HG02852 (cell line): ENCODE measurements around the gene ADD1.

Source experiments
- ATAC-seq: cut with Tn5 transposase; IDR thresholded peaks from one replicate; pipeline ENCODE4 v1.9.1; 2021; ENCODE audit warnings: mild to moderate bottlenecking, moderate library complexity; ENCODE audit not compliant: unreplicated experiment

Gene ADD1

GRCh38 chr4:2879026-2879425 lies 35.4 kb downstream of the ADD1 start:
- ATAC-seq: no peak

DNA sequence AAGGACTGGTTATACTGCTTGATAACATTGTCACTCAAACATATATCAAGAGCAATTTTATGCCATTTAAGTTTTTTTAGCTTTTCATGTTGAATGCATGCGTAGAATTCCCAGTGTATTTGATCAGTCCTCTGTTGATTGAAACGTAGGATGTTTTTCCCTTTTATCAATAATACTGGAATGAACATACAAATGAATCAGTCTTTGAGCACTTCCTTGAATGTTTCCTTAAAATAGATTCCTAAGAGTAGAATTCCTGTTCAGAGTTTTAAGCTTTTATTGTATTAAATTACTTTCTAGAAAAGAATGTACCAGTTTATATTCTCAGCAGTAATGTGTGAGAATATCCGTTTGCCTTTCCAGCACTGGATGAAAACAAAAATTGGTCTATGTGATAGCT lies 37.8 kb downstream of the ADD1 start:
- no peak for ATAC-seq

- no peak for ATAC-seq
These were observed 38.7 kb downstream of the ADD1 start for GRCh38 chr4:2882341-2882740.

DNA sequence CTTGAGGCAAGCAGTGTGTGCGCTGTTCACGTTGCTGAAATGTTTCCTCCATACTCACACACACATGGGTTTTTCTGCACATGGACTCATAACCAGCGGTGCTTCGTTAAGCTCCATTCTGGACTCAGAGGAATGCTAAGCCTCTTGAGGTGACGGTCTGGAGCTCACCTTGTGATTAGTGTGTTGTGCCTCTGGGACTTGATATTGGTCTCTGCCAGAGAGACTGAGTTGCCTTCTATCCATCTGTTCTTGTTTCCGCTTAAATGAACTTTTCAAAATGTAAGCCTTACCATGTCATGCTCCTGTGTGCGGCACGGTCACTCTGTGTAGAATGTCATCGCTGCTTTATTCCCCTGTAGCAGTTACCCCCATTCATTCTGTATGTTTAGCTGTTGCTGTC lies 42.5 kb downstream of the ADD1 start:
- no peak for ATAC-seq

DNA sequence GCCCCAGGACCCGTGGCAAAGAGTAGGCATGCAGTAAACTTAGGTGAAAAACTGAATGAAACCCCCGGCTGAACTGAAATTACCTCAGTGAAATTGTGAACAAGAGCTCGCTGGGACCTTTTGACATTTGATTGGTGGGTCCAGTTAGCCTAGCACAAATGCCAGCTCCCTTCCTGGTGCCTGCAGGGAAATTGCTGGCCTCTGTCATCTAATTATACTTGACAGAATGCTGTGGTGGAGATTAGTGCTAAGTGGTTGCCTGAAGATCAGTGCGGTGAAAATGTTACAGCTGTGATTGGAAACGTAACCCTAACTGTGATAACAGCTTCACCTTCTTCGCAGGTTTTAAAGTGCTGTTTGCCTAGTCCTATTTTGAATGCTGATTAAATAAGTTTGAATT lies 43.0 kb downstream of the ADD1 start:
- ATAC-seq: no peak

GRCh38 chr4:2887343-2887742 lies 43.7 kb downstream of the ADD1 start:
- ATAC-seq: no peak

- ATAC-seq: no peak
These were observed 45.2 kb downstream of the ADD1 start for GRCh38 chr4:2888886-2889285.

DNA sequence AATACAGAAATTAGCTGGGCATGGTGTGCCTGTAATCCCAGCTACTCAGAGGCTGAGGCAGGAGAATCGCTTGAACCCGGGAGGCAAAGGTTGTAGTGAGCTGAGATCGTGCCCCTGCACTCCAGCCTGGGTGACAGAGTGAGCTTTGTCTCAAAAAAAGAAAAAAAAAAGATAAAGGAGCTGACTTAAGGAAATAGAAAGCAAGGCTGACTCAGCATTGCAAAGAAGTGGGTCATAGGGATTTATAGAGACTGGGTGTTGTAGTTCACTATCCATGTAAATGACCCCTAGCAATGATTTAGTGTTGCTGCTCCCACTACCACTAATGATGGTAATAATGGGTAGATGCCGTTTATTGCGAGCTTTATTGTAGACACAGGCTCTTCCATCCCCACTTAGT lies 47.6 kb downstream of the ADD1 start:
- no peak for ATAC-seq

- ATAC-seq: no peak
These were observed 50.1 kb downstream of the ADD1 start for GRCh38 chr4:2893772-2894171.

DNA sequence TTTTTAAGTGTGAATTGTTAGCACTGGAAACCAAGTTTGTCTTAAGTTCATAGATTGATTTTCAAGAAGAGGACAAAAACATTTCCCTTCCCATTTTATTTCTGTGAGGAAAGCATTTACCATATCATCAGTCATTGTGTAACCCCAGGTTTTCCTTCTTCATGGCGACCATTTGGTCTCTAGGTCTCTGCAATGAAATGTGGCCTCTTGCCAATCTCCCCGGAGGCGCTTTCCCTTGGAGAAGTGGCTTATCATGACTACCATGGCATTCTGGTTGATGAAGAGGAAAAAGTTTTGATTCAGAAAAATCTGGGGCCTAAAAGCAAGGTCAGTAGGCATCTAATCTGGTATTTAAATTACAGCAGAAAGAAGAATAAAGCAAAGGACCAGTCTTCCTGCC lies 54.4 kb downstream of the ADD1 start:
- ATAC-seq: no peak

- no peak for ATAC-seq
These were observed 57.1 kb downstream of the ADD1 start for GRCh38 chr4:2900741-2901140.

DNA sequence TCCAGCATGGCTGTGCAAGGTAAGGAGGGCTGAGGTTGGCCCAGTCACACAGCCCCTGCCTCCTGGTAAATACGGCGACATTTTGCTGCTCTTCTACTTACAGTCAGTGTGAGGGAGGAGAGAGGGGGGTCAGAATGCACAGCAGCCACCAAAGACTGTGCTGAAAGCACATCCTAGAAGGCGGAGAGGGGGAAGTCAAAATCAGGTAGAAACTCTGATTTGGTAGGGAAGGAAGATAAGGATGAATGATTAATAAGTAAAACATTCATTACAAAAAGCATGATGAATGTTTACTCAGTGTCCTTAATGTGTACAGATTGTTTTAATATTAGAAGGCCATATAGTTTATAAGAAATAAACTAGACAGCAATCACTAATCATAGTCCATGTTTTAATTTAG lies 57.5 kb downstream of the ADD1 start:
- ATAC-seq: no peak

DNA sequence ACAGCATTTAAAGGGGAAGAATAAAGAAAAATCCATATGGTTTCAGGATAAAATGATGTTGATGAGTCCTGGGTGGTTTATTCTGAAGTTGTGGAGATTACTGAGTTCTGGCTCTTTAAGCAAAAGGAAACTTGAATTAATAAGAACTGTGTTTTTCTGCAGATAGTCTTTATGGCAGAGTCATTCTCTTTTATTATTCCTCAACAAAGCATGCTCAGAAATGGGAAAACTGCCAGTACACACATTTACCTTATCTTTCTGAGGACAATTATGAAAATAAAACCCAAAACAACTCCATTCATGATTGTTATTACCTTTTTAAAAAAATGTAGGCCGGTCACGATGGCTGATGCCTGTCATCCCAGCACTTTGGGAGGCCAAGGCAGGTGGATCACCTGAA lies 58.5 kb downstream of the ADD1 start:
- ATAC-seq: no peak

GRCh38 chr4:2905544-2905943 lies 61.9 kb downstream of the ADD1 start:
- ATAC-seq: no peak

- no peak for ATAC-seq
These were observed 62.6 kb downstream of the ADD1 start for GRCh38 chr4:2906218-2906617.

DNA sequence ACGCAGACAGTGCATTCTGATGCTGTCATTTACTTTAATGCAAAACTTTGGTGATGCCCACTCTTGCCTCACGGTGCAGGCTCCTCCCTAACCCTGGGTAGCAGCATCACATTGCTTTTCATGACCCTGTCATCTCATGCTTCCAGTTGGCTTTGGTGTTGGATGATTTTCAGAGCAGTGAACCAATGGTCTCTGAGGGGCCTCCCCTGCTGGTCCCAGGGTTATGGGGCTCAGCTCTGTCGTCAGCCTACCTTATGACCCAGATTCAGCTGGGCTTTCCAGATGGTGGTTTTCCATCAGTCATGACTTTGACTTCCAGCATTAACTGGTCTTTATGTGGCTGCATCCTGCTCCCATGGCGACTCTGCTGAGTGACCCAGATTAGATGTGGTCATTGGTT lies 63.6 kb downstream of the ADD1 start:
- no peak for ATAC-seq

DNA sequence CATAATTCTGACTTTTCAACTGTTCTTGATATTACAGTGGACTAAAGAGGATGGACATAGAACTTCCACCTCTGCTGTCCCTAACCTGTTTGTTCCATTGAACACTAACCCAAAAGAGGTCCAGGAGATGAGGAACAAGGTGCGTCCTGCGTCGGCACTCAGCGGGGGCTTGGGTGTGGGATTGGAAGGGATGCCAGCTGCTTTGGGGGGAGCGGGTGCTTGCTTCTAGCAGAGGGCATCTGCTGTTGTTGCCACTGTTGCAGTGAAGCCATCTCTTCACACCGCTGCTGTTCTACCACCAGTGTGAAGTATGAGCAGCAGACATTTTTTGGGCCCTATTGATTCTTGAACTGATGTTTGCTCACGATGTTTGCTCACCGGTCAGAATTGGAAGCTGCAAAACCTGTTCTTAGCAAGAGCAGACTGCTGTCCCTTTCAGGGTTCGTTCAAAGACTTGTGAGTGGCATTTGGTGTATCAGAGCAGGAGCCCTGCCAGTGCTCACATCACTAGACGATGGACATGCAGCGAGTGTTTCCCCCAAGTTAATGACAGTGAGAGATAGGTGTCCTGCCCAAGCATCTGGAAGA lies 64.2 kb downstream of the ADD1 start:
- ATAC-seq: no peak

- ATAC-seq: no peak
These were observed 65.0 kb downstream of the ADD1 start for GRCh38 chr4:2908686-2909085.

GRCh38 chr4:2909583-2909982 lies 65.9 kb downstream of the ADD1 start:
- ATAC-seq: no peak

GRCh38 chr4:2910409-2910808 lies 66.8 kb downstream of the ADD1 start:
- ATAC-seq: no peak

- ATAC-seq: no peak
These were observed 68.2 kb downstream of the ADD1 start for GRCh38 chr4:2911868-2912267.

GRCh38 chr4:2913168-2913567 lies 69.5 kb downstream of the ADD1 start:
- ATAC-seq: no peak

DNA sequence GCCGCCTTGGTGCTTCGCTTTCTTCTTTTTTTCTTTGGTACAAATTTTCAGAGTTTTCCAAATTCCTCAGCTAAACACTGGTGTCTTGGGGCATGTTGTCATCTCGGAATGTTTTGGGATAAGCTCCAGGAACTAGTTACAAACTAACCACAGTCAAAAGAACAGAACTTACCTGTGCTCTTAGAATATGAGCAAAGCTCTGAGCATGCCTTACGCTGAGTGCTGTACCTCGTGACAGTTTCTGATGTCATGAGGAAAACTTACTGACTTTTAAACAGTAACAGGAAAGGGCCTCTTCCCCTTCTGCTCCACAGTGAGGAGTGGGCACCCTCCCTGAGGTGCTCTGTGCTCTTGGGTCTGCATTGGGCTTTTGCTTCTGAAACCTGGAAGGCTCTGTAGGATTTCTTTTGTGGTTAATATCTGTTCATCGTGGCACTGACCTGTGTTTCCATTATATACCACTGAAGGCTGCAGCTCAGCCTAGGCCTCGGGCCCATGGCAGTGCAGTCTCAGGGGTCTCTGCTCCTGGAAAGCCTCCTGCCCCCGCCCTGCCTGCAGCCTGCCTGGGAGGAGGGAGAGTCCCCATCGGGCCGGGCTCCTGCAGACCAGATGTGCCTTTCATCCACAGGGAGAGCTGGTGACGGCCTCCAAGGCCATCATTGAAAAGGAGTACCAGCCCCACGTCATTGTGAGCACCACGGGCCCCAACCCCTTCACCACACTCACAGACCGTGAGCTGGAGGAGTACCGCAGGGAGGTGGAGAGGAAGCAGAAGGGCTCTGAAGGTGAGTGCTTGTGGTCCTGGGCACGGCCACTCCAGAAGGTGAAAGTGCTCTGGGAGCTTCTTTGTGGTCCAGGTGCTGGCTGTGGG lies 70.8 kb downstream of the ADD1 start:
- no peak for ATAC-seq
